ENCODE data around the gene LSM2.

DNA sequence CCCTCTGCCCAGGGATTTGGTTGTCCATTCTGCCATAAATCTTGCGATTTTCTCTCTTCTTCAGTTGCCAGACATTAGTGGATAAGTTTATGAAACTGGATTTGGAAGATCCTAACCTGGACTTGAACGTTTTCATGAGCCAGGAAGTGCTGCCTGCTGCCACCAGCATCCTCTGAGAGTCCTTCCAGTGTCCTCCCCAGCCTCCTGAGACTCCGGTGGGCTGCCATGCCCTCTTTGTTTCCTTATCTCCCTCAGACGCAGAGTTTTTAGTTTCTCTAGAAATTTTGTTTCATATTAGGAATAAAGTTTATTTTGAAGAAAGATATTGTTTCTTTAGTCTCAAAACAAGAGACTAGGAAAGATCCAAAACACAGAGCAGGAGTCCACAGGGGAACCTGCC is 44.4 kb downstream of the LSM2 start, which contains the start of gene SAPCD1:
- TF ChIP-seq, protein P1, sequence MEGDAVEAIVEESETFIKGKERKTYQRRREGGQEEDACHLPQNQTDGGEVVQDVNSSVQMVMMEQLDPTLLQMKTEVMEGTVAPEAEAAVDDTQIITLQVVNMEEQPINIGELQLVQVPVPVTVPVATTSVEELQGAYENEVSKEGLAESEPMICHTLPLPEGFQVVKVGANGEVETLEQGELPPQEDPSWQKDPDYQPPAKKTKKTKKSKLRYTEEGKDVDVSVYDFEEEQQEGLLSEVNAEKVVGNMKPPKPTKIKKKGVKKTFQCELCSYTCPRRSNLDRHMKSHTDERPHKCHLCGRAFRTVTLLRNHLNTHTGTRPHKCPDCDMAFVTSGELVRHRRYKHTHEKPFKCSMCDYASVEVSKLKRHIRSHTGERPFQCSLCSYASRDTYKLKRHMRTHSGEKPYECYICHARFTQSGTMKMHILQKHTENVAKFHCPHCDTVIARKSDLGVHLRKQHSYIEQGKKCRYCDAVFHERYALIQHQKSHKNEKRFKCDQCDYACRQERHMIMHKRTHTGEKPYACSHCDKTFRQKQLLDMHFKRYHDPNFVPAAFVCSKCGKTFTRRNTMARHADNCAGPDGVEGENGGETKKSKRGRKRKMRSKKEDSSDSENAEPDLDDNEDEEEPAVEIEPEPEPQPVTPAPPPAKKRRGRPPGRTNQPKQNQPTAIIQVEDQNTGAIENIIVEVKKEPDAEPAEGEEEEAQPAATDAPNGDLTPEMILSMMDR (optimal IDR thresholded peaks at IDR 0.05 in 1 of 3, IDR thresholded peaks at IDR 0.05 in 1 of 3, conservative IDR thresholded peaks at IDR 0.05 in 1 of 3; ENCODE audit: extremely low read depth in 1 of 3, insufficient read depth in 2 of 3, low read length in 3 of 3): no peak
- TF ChIP-seq EZH2 (IDR thresholded peaks at IDR 0.05; ENCODE audit: low read length): no peak
